HFFc6 (cell line): Measurements from ENCODE around the gene DIRAS1. TPM values are rescaled to one million over a fixed set of nuclear protein-coding genes. Genes with fewer than 3 reads are reported as not detected.

Experiments
- DNase-seq: peaks from one replicate; pipeline ENCODE4 v3.0.0-alpha.2; 2018
- H3K27ac Mint-ChIP-seq: 2 replicates; pipeline ENCODE4 v1.8.0; 2020; ENCODE audit warnings: mild to moderate bottlenecking, mixed read lengths
- H3K27me3 Mint-ChIP-seq: 2 replicates; pipeline ENCODE4 v1.8.0; 2021; ENCODE audit warnings: mild to moderate bottlenecking, moderate library complexity, mixed read lengths; ENCODE audit not compliant: insufficient read depth
- H3K36me3 Mint-ChIP-seq: 2 replicates; pipeline ENCODE4 v1.8.0; 2021; ENCODE audit warnings: low read depth, mixed read lengths
- H3K4me1 Mint-ChIP-seq: 2 replicates; pipeline ENCODE4 v1.8.0; 2020; ENCODE audit warnings: low read depth, mixed read lengths
- H3K4me3 Mint-ChIP-seq: 2 replicates; pipeline ENCODE4 v1.8.0; 2020; ENCODE audit warnings: mild to moderate bottlenecking, moderate library complexity, mixed read lengths
- H3K9me3 Mint-ChIP-seq: 2 replicates; pipeline ENCODE4 v1.8.0; 2020; ENCODE audit warnings: mild to moderate bottlenecking, mixed read lengths
- CTCF ChIP-seq: fragments of 200-600 bp; sonication (generic); IDR thresholded peaks from 2 replicates; pipeline ENCODE4 v1.5.0; 2021; ENCODE audit warnings: antibody characterized with exemption, mild to moderate bottlenecking
- total RNA-seq, 6 experiments: library from RNA; stranded (reverse); fragmentation: NEBNext Ultra II Directional; extraction: Animal tissue kit (Norgen Biotek cat#: 25700); gene quantifications; 2 replicates in 1 of 6; 3 replicates in 5 of 6; pipeline ENCODE4 v1.2.3, GENCODE V29; 2021

Gene DIRAS1
- total RNA-seq, 6 experiments from 2014 or later: 10.6 to 21.6 (median 12.7) TPM

DNA sequence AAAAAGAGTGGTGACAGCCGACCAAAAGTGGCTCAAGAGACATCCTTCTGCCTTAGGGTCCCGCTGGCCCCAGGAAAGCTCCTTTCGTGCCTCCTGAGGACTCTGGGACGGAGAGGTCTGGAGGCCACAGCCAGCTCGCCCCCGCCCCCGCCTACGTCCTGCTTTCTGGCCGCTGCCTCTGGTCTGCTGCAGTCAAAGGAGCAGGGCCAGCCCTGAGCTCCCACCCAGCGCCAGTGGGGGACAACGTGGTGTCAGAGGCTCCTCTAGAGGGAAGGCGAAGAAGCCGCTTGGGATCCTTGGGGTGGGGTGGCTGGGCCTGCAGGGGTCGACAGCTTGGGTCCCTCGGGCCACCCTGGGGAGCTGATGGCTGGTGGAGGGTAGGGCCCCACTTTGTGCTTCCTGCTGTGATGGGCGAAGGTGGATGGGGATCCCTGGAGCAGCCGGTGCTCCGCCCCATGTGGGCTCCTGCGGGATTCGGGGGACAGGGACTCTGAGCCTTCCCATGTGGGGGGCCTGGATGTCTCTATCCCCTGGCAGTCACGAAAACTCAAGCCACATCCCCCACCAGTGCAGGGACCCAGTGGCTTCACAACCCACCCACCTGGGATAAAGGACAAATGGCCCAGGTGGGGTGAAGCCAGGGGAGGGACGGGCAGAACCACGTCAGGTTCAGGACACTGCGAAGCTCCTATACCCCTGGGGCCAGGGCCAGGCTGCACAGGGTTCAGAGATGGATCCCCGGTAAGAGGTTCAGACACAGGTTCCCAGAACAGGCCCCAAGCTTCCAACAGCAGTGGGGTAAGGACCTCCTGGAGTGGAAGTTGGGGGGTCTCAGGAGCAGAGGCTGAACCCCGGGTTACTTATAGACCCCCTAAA, 9.0 kb upstream of the DIRAS1 start:
- Mint-ChIP-seq H3K9me3 (no peaks in the 10 kb centered on the region), H3K27me3 (peaks cover 1% of the 10 kb centered on the region; the same call in 1 of the 2 replicates), H3K4me3 (no peak overlapping the region), H3K27ac (no peak overlapping the region), H3K4me1 (no peaks in the 10 kb centered on the region), H3K36me3 (peaks cover 12% of the 10 kb centered on the region)
- no peak for TF ChIP-seq CTCF
- DNase-seq: no peak

DNA sequence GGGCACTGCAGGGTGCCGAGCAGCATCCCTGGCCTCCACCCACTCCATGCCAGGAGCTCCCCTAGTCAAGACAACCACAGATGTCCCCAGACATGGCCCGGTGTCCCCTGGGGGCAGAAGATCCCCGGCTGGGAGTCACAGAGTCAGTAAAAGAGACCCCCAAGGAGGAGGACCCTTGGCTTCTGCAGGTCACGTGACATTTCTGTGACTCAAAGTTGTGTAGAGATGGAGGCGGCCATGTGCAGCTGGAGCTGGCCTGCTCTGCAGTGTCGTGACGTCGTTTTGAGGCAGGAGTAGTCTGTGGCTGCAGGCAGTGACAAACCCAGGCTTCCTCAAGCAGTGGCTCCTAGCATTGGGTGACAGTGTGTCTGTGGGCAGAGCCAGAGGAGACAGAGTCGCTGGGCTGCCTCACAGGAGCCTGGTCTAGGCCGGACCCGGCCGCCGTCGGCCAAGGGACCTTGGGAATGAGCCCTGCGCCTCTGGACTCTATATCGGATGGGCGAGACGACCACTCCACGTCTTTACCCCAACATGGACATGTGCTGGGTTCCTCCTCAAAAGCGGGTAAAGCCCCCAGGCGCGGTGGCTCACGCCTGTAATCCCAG, 7.7 kb upstream of the DIRAS1 start:
- DNase-seq: no peak
- Mint-ChIP-seq H3K27ac (no peak overlapping the region), H3K4me1 (peaks cover 7% of the 10 kb centered on the region), H3K27me3 (peaks cover 2% of the 10 kb centered on the region), H3K4me3 (no peak overlapping the region), H3K9me3 (no peaks in the 10 kb centered on the region), H3K36me3 (0 out of 2 replicates have a peak, but pooled peaks cover under 1% of the 10 kb centered on the region)
- TF ChIP-seq CTCF: no peak

GRCh38 chr19:2727640-2727944, 6.4 kb upstream of the DIRAS1 start:
- TF ChIP-seq CTCF: no peak
- Mint-ChIP-seq H3K4me1 (peaks cover 19% of the 10 kb centered on the region), H3K4me3 (no peak overlapping the region), H3K27ac (no peak overlapping the region), H3K9me3 (no peaks in the 10 kb centered on the region), H3K27me3 (peaks cover 1% of the 10 kb centered on the region; the same call in 1 of the 2 replicates), H3K36me3 (no peaks in the 10 kb centered on the region)
- no peak for DNase-seq

- Mint-ChIP-seq H3K27ac (no peak overlapping the region), H3K4me3 (no peak overlapping the region), H3K27me3 (peaks cover 1% of the 10 kb centered on the region; the same call in 1 of the 2 replicates), H3K36me3 (no peaks in the 10 kb centered on the region), H3K9me3 (no peaks in the 10 kb centered on the region), H3K4me1 (peaks cover 20% of the 10 kb centered on the region)
- TF ChIP-seq CTCF: no peak
- no peak for DNase-seq
Measured at GRCh38 chr19:2726904-2727639, 5.9 kb upstream of the DIRAS1 start.

DNA sequence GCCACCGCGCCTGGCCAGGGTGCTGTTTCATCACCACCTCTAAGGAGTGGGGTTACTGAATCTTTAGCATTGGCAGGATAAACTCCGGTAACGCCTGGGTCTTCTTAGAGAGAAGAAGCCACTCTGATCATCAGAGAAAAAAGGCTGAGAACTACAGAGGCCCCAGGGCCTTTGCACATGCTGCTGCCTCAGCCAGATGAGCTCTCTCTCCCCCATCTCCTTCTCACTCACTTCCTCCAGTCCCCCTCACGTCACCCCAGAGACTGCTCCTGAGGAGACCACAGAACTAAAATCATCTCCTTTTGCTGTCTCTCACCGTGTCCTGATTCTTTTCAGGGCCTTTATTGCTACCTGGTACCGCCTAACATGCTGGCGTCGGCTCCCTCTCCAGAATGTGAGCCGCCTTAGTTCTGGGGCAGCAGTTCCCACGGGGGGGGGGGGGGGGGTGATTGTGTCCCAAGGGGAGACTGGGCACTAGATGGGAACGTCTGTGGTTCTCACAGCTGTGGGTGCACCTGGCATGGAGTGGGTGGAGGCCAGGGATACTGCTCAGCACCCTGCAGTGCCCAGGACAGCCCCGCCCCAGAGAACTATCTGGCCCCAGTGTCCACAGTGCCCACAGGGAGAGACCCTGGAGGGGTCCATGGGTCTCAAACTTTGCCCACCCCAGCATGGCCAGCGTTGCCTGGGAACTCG, 5.1 kb upstream of the DIRAS1 start:
- H3K9me3 Mint-ChIP-seq: no peaks in the 10 kb centered on the region
- no peak for TF ChIP-seq CTCF
- no peak overlapping the region for H3K4me3 Mint-ChIP-seq
- H3K27me3 Mint-ChIP-seq: peaks cover 4% of the 10 kb centered on the region
- DNase-seq: no peak
- peaks cover 20% of the 10 kb centered on the region for H3K4me1 Mint-ChIP-seq
- H3K36me3 Mint-ChIP-seq: no peaks in the 10 kb centered on the region
- no peak overlapping the region; the same call in 1 of the 2 replicates for H3K27ac Mint-ChIP-seq
